Osteoblast (primary cell): ENCODE data around the gene PEA15. TPM values are rescaled to one million over a fixed set of nuclear protein-coding genes. Genes with fewer than 3 reads are reported as not detected.

Experiments used
- DNase-seq: peaks from one replicate; pipeline ENCODE4 v3.0.0; 2011; ENCODE audit warnings: low spot score, mixed read lengths; ENCODE audit not compliant: insufficient read length; ENCODE audit errors: missing footprints
- H2AFZ ChIP-seq: 2 replicates; pipeline ENCODE4 v1.6.0; 2011; ENCODE audit warnings: mild to moderate bottlenecking, low read length
- H3K27ac ChIP-seq: 2 replicates; pipeline ENCODE4 v1.5.1; 2011; ENCODE audit warnings: mild to moderate bottlenecking, low read depth, low read length, moderate library complexity
- H3K27me3 ChIP-seq: 2 replicates; pipeline ENCODE4 v1.6.0; 2012; ENCODE audit warnings: mild to moderate bottlenecking, control low read depth, inconsistent platforms, low read length, moderate library complexity; ENCODE audit not compliant: insufficient read depth
- H3K36me3 ChIP-seq: 2 replicates; pipeline ENCODE4 v1.5.1; 2011; ENCODE audit warnings: mild to moderate bottlenecking, low read length, control low read depth, moderate library complexity; ENCODE audit not compliant: insufficient read depth
- H3K4me1 ChIP-seq: 2 replicates; pipeline ENCODE4 v1.5.1; 2011; ENCODE audit warnings: mild to moderate bottlenecking, low read length, control low read depth, moderate library complexity; ENCODE audit not compliant: insufficient read depth
- H3K4me2 ChIP-seq: 2 replicates; pipeline ENCODE4 v1.6.0; 2011; ENCODE audit warnings: mild to moderate bottlenecking, low read length; ENCODE audit not compliant: insufficient read depth
- H3K4me3 ChIP-seq: fragments of 200-600 bp; sonication (generic); 3 replicates; pipeline ENCODE4 v1.5.1; 2012; ENCODE audit warnings: mild to moderate bottlenecking, low read length, inconsistent platforms; ENCODE audit not compliant: insufficient read depth
- H3K79me2 ChIP-seq: 2 replicates; pipeline ENCODE4 v1.6.0; 2012; ENCODE audit warnings: mild to moderate bottlenecking, low read length, control low read depth, inconsistent platforms; ENCODE audit not compliant: insufficient read depth
- H3K9me3 ChIP-seq: 2 replicates; pipeline ENCODE4 v1.5.1; 2011; ENCODE audit warnings: low read depth, low read length, control low read depth
- H4K20me1 ChIP-seq: 2 replicates; pipeline ENCODE4 v1.6.0; 2012; ENCODE audit warnings: mild to moderate bottlenecking, low read length, control low read depth; ENCODE audit not compliant: insufficient read depth
- total RNA-seq: library from RNA; depleted of rRNA; stranded (reverse); fragments of >200 nt; gene quantifications from 2 replicates; pipeline ENCODE4 v1.2.3, GENCODE V29; 2012
- TF ChIP-seq, protein P1 (sequence below): IDR thresholded peaks from 2 replicates; pipeline ENCODE4 v1.5.1; 2011; ENCODE audit warnings: mild to moderate bottlenecking, low read depth, low read length, moderate library complexity; ENCODE audit errors: extremely low read depth

PEA15 gene
- total RNA-seq, 1 donor: 200 TPM

DNA sequence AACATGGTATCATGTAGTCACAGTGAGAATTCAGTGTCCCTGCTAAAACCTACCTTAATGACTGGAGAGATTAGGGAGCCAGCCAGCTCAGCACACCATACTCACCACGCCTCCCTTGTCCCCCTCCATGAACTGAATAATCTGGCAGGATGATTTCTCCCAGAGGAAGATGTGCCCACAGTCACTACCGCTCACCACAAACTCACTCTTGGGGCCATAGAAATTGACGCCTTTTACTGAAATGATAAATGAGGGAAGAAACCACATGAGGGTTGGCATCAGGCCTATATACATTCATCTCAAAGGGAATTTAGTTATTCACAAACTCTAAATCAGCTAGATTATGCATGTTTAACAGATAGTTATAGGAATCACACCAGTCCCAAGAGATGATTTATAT is 17.4 kb downstream of the PEA15 start:
- TF ChIP-seq, protein P1, sequence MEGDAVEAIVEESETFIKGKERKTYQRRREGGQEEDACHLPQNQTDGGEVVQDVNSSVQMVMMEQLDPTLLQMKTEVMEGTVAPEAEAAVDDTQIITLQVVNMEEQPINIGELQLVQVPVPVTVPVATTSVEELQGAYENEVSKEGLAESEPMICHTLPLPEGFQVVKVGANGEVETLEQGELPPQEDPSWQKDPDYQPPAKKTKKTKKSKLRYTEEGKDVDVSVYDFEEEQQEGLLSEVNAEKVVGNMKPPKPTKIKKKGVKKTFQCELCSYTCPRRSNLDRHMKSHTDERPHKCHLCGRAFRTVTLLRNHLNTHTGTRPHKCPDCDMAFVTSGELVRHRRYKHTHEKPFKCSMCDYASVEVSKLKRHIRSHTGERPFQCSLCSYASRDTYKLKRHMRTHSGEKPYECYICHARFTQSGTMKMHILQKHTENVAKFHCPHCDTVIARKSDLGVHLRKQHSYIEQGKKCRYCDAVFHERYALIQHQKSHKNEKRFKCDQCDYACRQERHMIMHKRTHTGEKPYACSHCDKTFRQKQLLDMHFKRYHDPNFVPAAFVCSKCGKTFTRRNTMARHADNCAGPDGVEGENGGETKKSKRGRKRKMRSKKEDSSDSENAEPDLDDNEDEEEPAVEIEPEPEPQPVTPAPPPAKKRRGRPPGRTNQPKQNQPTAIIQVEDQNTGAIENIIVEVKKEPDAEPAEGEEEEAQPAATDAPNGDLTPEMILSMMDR: no peak
- H3K9me3 ChIP-seq: no peaks in the 10 kb centered on the region
- no peak overlapping the region for H3K4me2 ChIP-seq
- H3K27me3 ChIP-seq: no peaks in the 10 kb centered on the region
- no peak overlapping the region for H3K27ac ChIP-seq
- no peak overlapping the region for H2AFZ ChIP-seq
- H3K4me1 ChIP-seq: peaks cover 18% of the 10 kb centered on the region
- no peak overlapping the region for H3K4me3 ChIP-seq
- H4K20me1 ChIP-seq: peaks cover 8% of the 10 kb centered on the region
- peaks cover 75% of the 10 kb centered on the region for H3K36me3 ChIP-seq
- no peak for DNase-seq
- no peaks in the 10 kb centered on the region for H3K79me2 ChIP-seq

GRCh38 chr1:160224606-160225005 is 19.4 kb downstream of the PEA15 start:
- Histone ChIP-seq H3K4me1 (peaks cover 2% of the 10 kb centered on the region), H2AFZ (no peak overlapping the region), H3K27ac (no peak overlapping the region), H4K20me1 (no peaks in the 10 kb centered on the region), H3K79me2 (no peaks in the 10 kb centered on the region), H3K9me3 (no peaks in the 10 kb centered on the region), H3K27me3 (no peaks in the 10 kb centered on the region), H3K4me3 (no peak overlapping the region), H3K4me2 (no peak overlapping the region), H3K36me3 (peaks cover 74% of the 10 kb centered on the region)
- TF ChIP-seq, protein P1: no peak
- DNase-seq: no peak

DNA sequence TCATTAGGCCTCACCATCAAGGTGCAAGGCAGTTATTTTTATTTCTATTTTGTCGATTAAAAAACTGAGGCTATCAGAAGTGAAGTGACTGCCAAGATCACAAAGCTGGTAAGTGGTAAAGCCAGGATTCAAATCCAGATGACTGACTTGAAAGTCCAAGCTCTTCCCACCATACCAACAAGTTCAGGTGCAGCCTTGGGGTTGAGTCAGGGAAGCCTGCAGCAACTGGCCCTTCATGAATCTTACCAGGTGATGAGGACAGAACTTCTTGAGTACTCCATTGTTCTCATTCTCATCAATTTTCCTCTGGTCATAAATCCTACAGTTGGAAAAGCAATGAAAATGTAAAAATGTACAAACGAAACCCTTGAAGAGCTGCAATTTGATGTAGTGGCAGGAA is 20.2 kb downstream of the PEA15 start:
- H3K27ac ChIP-seq: no peak overlapping the region
- TF ChIP-seq, protein P1: no peak

GRCh38 chr1:160226623-160227022 is 21.4 kb downstream of the PEA15 start:
- Histone ChIP-seq H4K20me1 (no peaks in the 10 kb centered on the region), H3K4me2 (no peak overlapping the region), H3K79me2 (no peaks in the 10 kb centered on the region), H3K36me3 (peaks cover 74% of the 10 kb centered on the region), H3K27ac (no peak overlapping the region), H2AFZ (no peak overlapping the region), H3K27me3 (no peaks in the 10 kb centered on the region), H3K9me3 (no peaks in the 10 kb centered on the region), H3K4me1 (no peaks in the 10 kb centered on the region), H3K4me3 (no peak overlapping the region)
- TF ChIP-seq, protein P1: no peak
- no peak for DNase-seq

More for the DNA sequence above, 20.2 kb downstream of the PEA15 start:
- H3K27me3 ChIP-seq: no peaks in the 10 kb centered on the region
- H2AFZ ChIP-seq: no peak overlapping the region
- H3K79me2 ChIP-seq: no peaks in the 10 kb centered on the region
- no peaks in the 10 kb centered on the region for H4K20me1 ChIP-seq
- H3K36me3 ChIP-seq: peaks cover 74% of the 10 kb centered on the region
- DNase-seq: no peak
- no peaks in the 10 kb centered on the region for H3K4me1 ChIP-seq
- no peak overlapping the region for H3K4me3 ChIP-seq
- H3K9me3 ChIP-seq: no peaks in the 10 kb centered on the region
- H3K4me2 ChIP-seq: no peak overlapping the region
